ENCODE results near the gene TMEM255B. TPM values are rescaled to one million over a fixed set of nuclear protein-coding genes. Genes with fewer than 3 reads are reported as not detected.
A peak's percentile ranks its signal among the peaks of the same experiment; 100 is the strongest.

The TMEM255B gene
- total RNA-seq, 1 experiment from 2014 or later, result 7.7 TPM

DNA sequence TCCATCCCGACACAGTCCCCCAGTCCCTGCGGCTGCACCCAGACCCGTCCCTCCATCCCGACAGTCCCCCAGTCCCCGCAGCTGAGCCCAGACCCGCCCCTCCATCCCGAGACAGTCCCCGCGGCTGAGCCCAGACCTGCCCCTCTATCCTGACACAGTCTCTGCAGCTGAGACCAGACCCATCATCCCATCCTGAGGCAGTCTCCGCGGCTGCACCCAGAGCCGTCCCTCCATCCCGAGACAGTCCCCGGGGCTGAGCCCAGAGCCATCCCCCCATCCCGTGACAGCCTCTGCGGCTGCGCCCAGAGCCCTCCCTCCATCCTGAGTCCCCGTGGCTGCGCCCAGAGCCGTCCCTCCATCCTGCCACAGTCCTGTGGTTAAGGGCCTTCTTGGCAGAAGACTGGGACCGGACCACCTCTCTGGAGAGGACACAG is 28.8 kb upstream of the TMEM255B start (continued):
- TF ChIP-seq, protein P1, sequence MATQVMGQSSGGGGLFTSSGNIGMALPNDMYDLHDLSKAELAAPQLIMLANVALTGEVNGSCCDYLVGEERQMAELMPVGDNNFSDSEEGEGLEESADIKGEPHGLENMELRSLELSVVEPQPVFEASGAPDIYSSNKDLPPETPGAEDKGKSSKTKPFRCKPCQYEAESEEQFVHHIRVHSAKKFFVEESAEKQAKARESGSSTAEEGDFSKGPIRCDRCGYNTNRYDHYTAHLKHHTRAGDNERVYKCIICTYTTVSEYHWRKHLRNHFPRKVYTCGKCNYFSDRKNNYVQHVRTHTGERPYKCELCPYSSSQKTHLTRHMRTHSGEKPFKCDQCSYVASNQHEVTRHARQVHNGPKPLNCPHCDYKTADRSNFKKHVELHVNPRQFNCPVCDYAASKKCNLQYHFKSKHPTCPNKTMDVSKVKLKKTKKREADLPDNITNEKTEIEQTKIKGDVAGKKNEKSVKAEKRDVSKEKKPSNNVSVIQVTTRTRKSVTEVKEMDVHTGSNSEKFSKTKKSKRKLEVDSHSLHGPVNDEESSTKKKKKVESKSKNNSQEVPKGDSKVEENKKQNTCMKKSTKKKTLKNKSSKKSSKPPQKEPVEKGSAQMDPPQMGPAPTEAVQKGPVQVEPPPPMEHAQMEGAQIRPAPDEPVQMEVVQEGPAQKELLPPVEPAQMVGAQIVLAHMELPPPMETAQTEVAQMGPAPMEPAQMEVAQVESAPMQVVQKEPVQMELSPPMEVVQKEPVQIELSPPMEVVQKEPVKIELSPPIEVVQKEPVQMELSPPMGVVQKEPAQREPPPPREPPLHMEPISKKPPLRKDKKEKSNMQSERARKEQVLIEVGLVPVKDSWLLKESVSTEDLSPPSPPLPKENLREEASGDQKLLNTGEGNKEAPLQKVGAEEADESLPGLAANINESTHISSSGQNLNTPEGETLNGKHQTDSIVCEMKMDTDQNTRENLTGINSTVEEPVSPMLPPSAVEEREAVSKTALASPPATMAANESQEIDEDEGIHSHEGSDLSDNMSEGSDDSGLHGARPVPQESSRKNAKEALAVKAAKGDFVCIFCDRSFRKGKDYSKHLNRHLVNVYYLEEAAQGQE (IDR thresholded peaks at IDR 0.05; ENCODE audit: low read depth), result no peak
- no peak for TF ChIP-seq CEBPB (IDR thresholded peaks at IDR 0.05; ENCODE audit: low read depth)
- no peak for TF ChIP-seq YY1 (IDR thresholded peaks at IDR 0.05; ENCODE audit: extremely low read depth, insufficient replicate concordance, low read depth, low read length)
- TF ChIP-seq JUND (IDR thresholded peaks at IDR 0.05), result no peak
- no peak for TF ChIP-seq POLR2A (IDR thresholded peaks at IDR 0.05; ENCODE audit: borderline replicate concordance, extremely low read depth, insufficient read depth, insufficient read length)

- intact Hi-C loops (cut with micrococcal nuclease), result no loop called here
- no peaks in the 10 kb centered on the region for H3K79me2 ChIP-seq (ENCODE audit: insufficient read depth, low read length)
Measured at GRCh38 chr13:113730831-113731191, 28.2 kb upstream of the TMEM255B start.

More at GRCh38 chr13:113730831-113731191, 28.2 kb upstream of the TMEM255B start:
- Histone ChIP-seq H3K9me3 (ENCODE audit: control insufficient read depth in 1 of 2, insufficient read depth in 1 of 2, low read depth in 1 of 2, low read length in 2 of 2) (peaks cover 0 to 5% of the 10 kb centered on the region in 2 experiments; a peak in 2 of 4 replicates), H3K27me3 (ENCODE audit: insufficient read depth, low read length) (no peaks in the 10 kb centered on the region), H3K4me3 (replicated peaks in 1 of 2; ENCODE audit: low read depth in 1 of 2, low read length in 2 of 2) (no peak overlapping the region), H3K36me3 (ENCODE audit: control insufficient read depth in 1 of 2, insufficient read depth in 2 of 2, low read length in 2 of 2) (no peaks in the 10 kb centered on the region), H3K9me2 (ENCODE audit: insufficient read depth) (no peaks in the 10 kb centered on the region), H4K20me1 (ENCODE audit: insufficient read depth) (no peaks in the 10 kb centered on the region), H3K9ac (ENCODE audit: low read length) (no peak overlapping the region), H3K4me1 (ENCODE audit: control insufficient read depth in 1 of 2, insufficient read depth in 2 of 2, low read length in 2 of 2) (no peaks in the 10 kb centered on the region), H2AFZ (ENCODE audit: low read depth, low read length, poor library complexity, severe bottlenecking) (no peak overlapping the region), H3K4me2 (ENCODE audit: low read length) (no peak overlapping the region), H3K27ac (ENCODE audit: low read depth, low read length) (no peak overlapping the region)
- BruUV-seq (replicated peaks), result no TSS peak
- DNase-seq (ENCODE audit: low read depth, low spot score) (no peak), ATAC-seq (no peak; the same call in 1 of the 2 replicates)
- ChIA-PET RAD21 (ENCODE audit: low non-redundant PET in 1 of 2, low total read pairs in 2 of 2, uncharacterized antibody in 2 of 2, unreplicated experiment in 2 of 2) (no interaction called here), CTCF (no interaction called here), POLR2A (no interaction called here)
- TF ChIP-seq EZH2 (IDR thresholded peaks at IDR 0.05), result no peak
- TF ChIP-seq, protein P2, sequence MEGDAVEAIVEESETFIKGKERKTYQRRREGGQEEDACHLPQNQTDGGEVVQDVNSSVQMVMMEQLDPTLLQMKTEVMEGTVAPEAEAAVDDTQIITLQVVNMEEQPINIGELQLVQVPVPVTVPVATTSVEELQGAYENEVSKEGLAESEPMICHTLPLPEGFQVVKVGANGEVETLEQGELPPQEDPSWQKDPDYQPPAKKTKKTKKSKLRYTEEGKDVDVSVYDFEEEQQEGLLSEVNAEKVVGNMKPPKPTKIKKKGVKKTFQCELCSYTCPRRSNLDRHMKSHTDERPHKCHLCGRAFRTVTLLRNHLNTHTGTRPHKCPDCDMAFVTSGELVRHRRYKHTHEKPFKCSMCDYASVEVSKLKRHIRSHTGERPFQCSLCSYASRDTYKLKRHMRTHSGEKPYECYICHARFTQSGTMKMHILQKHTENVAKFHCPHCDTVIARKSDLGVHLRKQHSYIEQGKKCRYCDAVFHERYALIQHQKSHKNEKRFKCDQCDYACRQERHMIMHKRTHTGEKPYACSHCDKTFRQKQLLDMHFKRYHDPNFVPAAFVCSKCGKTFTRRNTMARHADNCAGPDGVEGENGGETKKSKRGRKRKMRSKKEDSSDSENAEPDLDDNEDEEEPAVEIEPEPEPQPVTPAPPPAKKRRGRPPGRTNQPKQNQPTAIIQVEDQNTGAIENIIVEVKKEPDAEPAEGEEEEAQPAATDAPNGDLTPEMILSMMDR (IDR thresholded peaks at IDR 0.05 in 2 of 3, conservative IDR thresholded peaks at IDR 0.05 in 1 of 3; ENCODE audit: borderline replicate concordance in 1 of 3, insufficient read depth in 1 of 3, low read depth in 2 of 3, low read length in 2 of 3), result 0 out of 6 replicates have a peak, but pooled peaks of 1 of the 3 experiments have one; percentile 8
